Measurements from ENCODE around the gene CERK. TPM values are rescaled to one million over a fixed set of nuclear protein-coding genes. Genes with fewer than 3 reads are reported as not detected.

CERK gene
- total RNA-seq, 1 experiment from 2014 or later, result 11.6 TPM

GRCh38 chr22:46780453-46780852 lies 42.4 kb upstream of the CERK start:
- BruUV-seq (replicated peaks), result no TSS peak
- DNase-seq (ENCODE audit: unreplicated experiment), result no peak
- peaks cover 40% of the 10 kb centered on the region for H3K36me3 Mint-ChIP-seq (ENCODE audit: insufficient read depth, unreplicated experiment)
- ChIA-PET CTCF (interaction anchor here (1.0 to 3.0 kb wide), 4 partner anchors 17 to 23 kb away, joined by 3 to 18 read pairs (median 9); no protein-coding TSS in a partner anchor), POLR2A (interaction anchor here (0.7 to 1.4 kb wide), 4 partner anchors 11 to 62 kb away, joined by 3 to 6 read pairs (median 4); partner anchors contain the start of gene TBC1D22A)
- no peaks in the 10 kb centered on the region for H3K27me3 Mint-ChIP-seq (ENCODE audit: insufficient read depth, unreplicated experiment)
- TF ChIP-seq CTCF (IDR thresholded peaks at IDR 0.05; ENCODE audit: unreplicated experiment), result no peak
- no peaks in the 10 kb centered on the region for H3K9me3 Mint-ChIP-seq (ENCODE audit: unreplicated experiment)
- no peak overlapping the region for H3K4me3 Mint-ChIP-seq (ENCODE audit: unreplicated experiment)
- intact Hi-C loops (cut with micrococcal nuclease), result no loop called here
- H3K4me1 Mint-ChIP-seq (ENCODE audit: insufficient read depth, unreplicated experiment), result peaks cover 21% of the 10 kb centered on the region
- no peak overlapping the region for H3K27ac Mint-ChIP-seq (ENCODE audit: low read depth, unreplicated experiment)

- intact Hi-C loops (cut with micrococcal nuclease), result no loop called here
- TF ChIP-seq CTCF (IDR thresholded peaks at IDR 0.05; ENCODE audit: unreplicated experiment), result no peak
- POLR2A ChIA-PET, result interaction anchor here (1.1 kb wide), 1 partner anchor 23 kb away, joined by 4 read pairs; no protein-coding TSS in a partner anchor
- H3K4me3 Mint-ChIP-seq (ENCODE audit: unreplicated experiment), result no peak overlapping the region
- H3K9me3 Mint-ChIP-seq (ENCODE audit: unreplicated experiment), result no peaks in the 10 kb centered on the region
- DNase-seq (ENCODE audit: unreplicated experiment), result no peak
- peaks cover 27% of the 10 kb centered on the region for H3K4me1 Mint-ChIP-seq (ENCODE audit: insufficient read depth, unreplicated experiment)
- H3K36me3 Mint-ChIP-seq (ENCODE audit: insufficient read depth, unreplicated experiment), result peaks cover 40% of the 10 kb centered on the region
- H3K27me3 Mint-ChIP-seq (ENCODE audit: insufficient read depth, unreplicated experiment), result no peaks in the 10 kb centered on the region
- no TSS peak for BruUV-seq (replicated peaks)
- no peak overlapping the region for H3K27ac Mint-ChIP-seq (ENCODE audit: low read depth, unreplicated experiment)
- CTCF ChIA-PET, result interaction anchor here (1.4 to 3.0 kb wide), 3 partner anchors 19 to 23 kb away, joined by 4 to 18 read pairs (median 14); no protein-coding TSS in a partner anchor
These were observed 41.6 kb upstream of the CERK start for GRCh38 chr22:46779651-46780050.

- intact Hi-C loops (cut with micrococcal nuclease), result no loop called here
- DNase-seq (ENCODE audit: unreplicated experiment), result no peak
- H3K4me3 Mint-ChIP-seq (ENCODE audit: unreplicated experiment), result no peak overlapping the region
- H3K36me3 Mint-ChIP-seq (ENCODE audit: insufficient read depth, unreplicated experiment), result peaks cover 40% of the 10 kb centered on the region
- ChIA-PET POLR2A (no interaction called here), CTCF (interaction anchor here (1.7 to 3.0 kb wide), 2 partner anchors 20 to 24 kb away, joined by 9 to 18 read pairs; no protein-coding TSS in a partner anchor)
- TF ChIP-seq CTCF (IDR thresholded peaks at IDR 0.05; ENCODE audit: unreplicated experiment), result no peak
- H3K27me3 Mint-ChIP-seq (ENCODE audit: insufficient read depth, unreplicated experiment), result no peaks in the 10 kb centered on the region
- BruUV-seq (replicated peaks), result no TSS peak
- H3K9me3 Mint-ChIP-seq (ENCODE audit: unreplicated experiment), result no peaks in the 10 kb centered on the region
- H3K4me1 Mint-ChIP-seq (ENCODE audit: insufficient read depth, unreplicated experiment), result peaks cover 29% of the 10 kb centered on the region
- H3K27ac Mint-ChIP-seq (ENCODE audit: low read depth, unreplicated experiment), result no peak overlapping the region
These were observed 41.0 kb upstream of the CERK start for GRCh38 chr22:46779023-46779422.

GRCh38 chr22:46777609-46777970 lies 39.5 kb upstream of the CERK start:
- no peak for TF ChIP-seq CTCF (IDR thresholded peaks at IDR 0.05; ENCODE audit: unreplicated experiment)
- peaks cover 40% of the 10 kb centered on the region for H3K36me3 Mint-ChIP-seq (ENCODE audit: insufficient read depth, unreplicated experiment)
- H3K9me3 Mint-ChIP-seq (ENCODE audit: unreplicated experiment), result no peaks in the 10 kb centered on the region
- no TSS peak for BruUV-seq (replicated peaks)
- no peak overlapping the region for H3K27ac Mint-ChIP-seq (ENCODE audit: low read depth, unreplicated experiment)
- peaks cover 29% of the 10 kb centered on the region for H3K4me1 Mint-ChIP-seq (ENCODE audit: insufficient read depth, unreplicated experiment)
- intact Hi-C loops (cut with micrococcal nuclease), result no loop called here
- H3K4me3 Mint-ChIP-seq (ENCODE audit: unreplicated experiment), result no peak overlapping the region
- H3K27me3 Mint-ChIP-seq (ENCODE audit: insufficient read depth, unreplicated experiment), result no peaks in the 10 kb centered on the region
- ChIA-PET CTCF (interaction anchor here (1.0 to 1.7 kb wide), 4 partner anchors 16 to 26 kb away, joined by 3 to 9 read pairs (median 8); no protein-coding TSS in a partner anchor), POLR2A (interaction anchor here (2.0 kb wide), 1 partner anchor 15 kb away, joined by 8 read pairs; the partner anchor contains the start of gene TBC1D22A)
- DNase-seq (ENCODE audit: unreplicated experiment), result no peak

Data from MCF 10A (cell line).